K562 (cell line): Measurements from ENCODE around the gene HNRNPH3. TPM values are rescaled to one million over a fixed set of nuclear protein-coding genes. Genes with fewer than 3 reads are reported as not detected.
"Not testable (repeated sequence)": the region's sequence is repeated elsewhere in the genome, so short reads cannot be mapped to it uniquely, and the experiment has no call there.

Experiments
- ATAC-seq: fragments of 200-7000 bp; cut with Tn5 transposase; 3 replicates; pipeline ENCODE4 v1.9.1; 2020; ENCODE audit warnings: moderate library complexity
- BruUV-seq: library from RNA; stranded (reverse); fragments of 400-500 nt; replicated peaks from 2 replicates; lab custom pipeline; 2021; lab: Mats Ljungman, UMichigan
- CTCF ChIA-PET: fragments of 300-600 bp; formaldehyde crosslinking; extraction: SDS; loops from one replicate; lab custom pipeline; 2021; ENCODE audit warnings: low intra/inter-chr PET ratio; lab: Yijun Ruan, JAX
- POLR2A ChIA-PET: fragments of 300-600, 350-650 bp; sonication (Branson Sonifier 250); formaldehyde crosslinking; extraction: SDS; loops from one replicate; lab custom pipeline; 2021; ENCODE audit warnings: antibody characterized with exemption, inconsistent platforms; lab: Yijun Ruan, JAX
- DNase-seq, 4 experiments: peaks; one replicate each; pipeline versions ENCODE4 v3.0.0 to v3.0.0-alpha.2; 2011 to 2018; ENCODE audit warnings: low spot score in 3 of 4, mixed read lengths in 3 of 4; ENCODE audit errors: extremely low read depth in 1 of 4
- FAIRE-seq: peaks from 2 replicates; lab custom pipeline; 2011; peaks lifted over from hg19 to GRCh38; lab: Jason Lieb, UNC
- H2AFZ ChIP-seq: 2 replicates; pipeline ENCODE4 v1.6.0; 2011; ENCODE audit warnings: low read depth, low read length, control low read depth, inconsistent platforms
- H3K27ac ChIP-seq: fragments of 200-600 bp; 3 replicates; pipeline ENCODE4 v1.8.0; 2011; ENCODE audit warnings: low read depth, mild to moderate bottlenecking, control low read depth, inconsistent platforms, low read length, moderate library complexity, mixed read lengths; ENCODE audit errors: extremely low read depth
- H3K27me3 ChIP-seq, 2 experiments: fragments of 300-600 bp in 1 of 2; 2 replicates in 1 of 2; 3 replicates in 1 of 2; pipeline versions ENCODE4 v1.6.0 to v1.8.0; 2011; ENCODE audit warnings: inconsistent platforms in 2 of 2, low read length in 2 of 2, mild to moderate bottlenecking in 1 of 2, mixed read lengths in 1 of 2, moderate library complexity in 1 of 2; ENCODE audit not compliant: control insufficient read depth in 2 of 2, insufficient read depth in 2 of 2
- H3K36me3 ChIP-seq: fragments of 300-600 bp; 3 replicates; pipeline ENCODE4 v1.8.0; 2011; ENCODE audit warnings: mild to moderate bottlenecking, low read length, inconsistent platforms; ENCODE audit not compliant: control insufficient read depth, insufficient read depth
- H3K4me1 ChIP-seq, 2 experiments: fragments of 200-600 bp in 1 of 2; replicated peaks in 1 of 2; 2 replicates in 1 of 2; 3 replicates in 1 of 2; pipeline versions ENCODE4 v1.5.1 to v1.8.0; 2011; ENCODE audit warnings: inconsistent platforms in 2 of 2, low read length in 2 of 2, mild to moderate bottlenecking in 1 of 2, mixed read lengths in 1 of 2, moderate library complexity in 1 of 2; ENCODE audit not compliant: control insufficient read depth in 2 of 2, insufficient read depth in 2 of 2
- H3K4me2 ChIP-seq: 2 replicates; pipeline ENCODE4 v1.6.1; 2011; ENCODE audit warnings: low read length, control low read depth, inconsistent platforms, mixed read lengths; ENCODE audit not compliant: insufficient read depth
- H3K4me3 ChIP-seq: fragments of 200-600 bp; sonication (generic), shearing (Covaris generic); 2 replicates; pipeline ENCODE4 v1.5.1; 2016; ENCODE audit warnings: control low read depth, inconsistent platforms
- H3K79me2 ChIP-seq: fragments of 200-600 bp; 3 replicates; pipeline ENCODE4 v1.8.0; 2011; ENCODE audit warnings: low read length, inconsistent platforms; ENCODE audit not compliant: control insufficient read depth, insufficient read depth
- H3K9ac ChIP-seq, 2 experiments: 2 replicates each; pipeline versions ENCODE4 v1.6.0 to v1.6.1; 2011; ENCODE audit warnings: low read depth in 2 of 2, low read length in 2 of 2, control low read depth in 1 of 2, inconsistent platforms in 1 of 2, mild to moderate bottlenecking in 1 of 2, mixed read lengths in 1 of 2; ENCODE audit not compliant: insufficient read depth in 1 of 2
- H3K9me1 ChIP-seq: one replicate; pipeline ENCODE4 v1.6.0; 2011; ENCODE audit warnings: inconsistent platforms, mild to moderate bottlenecking, low read length, moderate library complexity; ENCODE audit not compliant: control insufficient read depth, insufficient read depth
- H3K9me3 ChIP-seq: replicated peaks from 2 replicates; pipeline ENCODE4 v1.5.1; 2011; ENCODE audit warnings: low read depth, low read length, inconsistent platforms; ENCODE audit not compliant: control insufficient read depth, insufficient read depth
- H4K20me1 ChIP-seq: replicated peaks from 2 replicates; pipeline ENCODE4 v1.6.1; 2011; ENCODE audit warnings: low read length, inconsistent platforms, mixed read lengths; ENCODE audit not compliant: control insufficient read depth, insufficient read depth
- PHF21A ChIP-seq: fragments of 450-650 bp; IDR thresholded peaks from 2 replicates; pipeline ENCODE4 v1.6.1; 2017; ENCODE audit warnings: low read depth, borderline replicate concordance
- ZBTB5 ChIP-seq: fragments of 450-650 bp; IDR thresholded peaks from 2 replicates; pipeline ENCODE4 v1.6.1; 2017; ENCODE audit warnings: antibody characterized with exemption
- WGBS: fragments of 100-300 bp; shearing (Covaris generic); methylation state at CpG from one replicate; pipeline ENCODE4 v1.1.6; 2016; ENCODE audit warnings: low coverage, mixed read lengths; ENCODE audit not compliant: insufficient coverage; ENCODE audit errors: missing lambda C conversion rate; 5-methylcytosine and 5-hydroxymethylcytosine counted together
- in situ Hi-C: fragments of 300-500 bp; cut with MboI; formaldehyde crosslinking; loops from 4 replicates; pipeline ENCODE4 v1.15.0; 2018; ENCODE audit warnings: inconsistent platforms, mixed read lengths
- intact Hi-C: fragments of 100-400 bp; cut with micrococcal nuclease; formaldehyde crosslinking; loops from 2 replicates; pipeline ENCODE4 v1.14.2; 2022
- polyA plus RNA-seq, 8 experiments: library from polyadenylated mRNA; depleted of rRNA in 4 of 8; stranded (reverse) in 5 of 8; unstranded in 3 of 8; fragments of >200 nt; fragmentation: Nextera tagmentation in 2 of 8; fragmentation: Illumina TruSeq in 1 of 8; extraction: Ambion mirVana in 2 of 8; extraction: Trizol in 1 of 8; gene quantifications; 2 replicates each; pipeline versions ENCODE4 v1.2.1 to v1.2.3, GENCODE V29; 2011 to 2014; ENCODE audit warnings: inconsistent platforms in 1 of 8, missing spikeins in 1 of 8
- total RNA-seq, 7 experiments: library from RNA; depleted of rRNA in 6 of 7; stranded (reverse); fragments of >200 nt in 6 of 7; fragmentation: Illumina TruSeq in 2 of 7; extraction: Trizol in 2 of 7; gene quantifications; 2 replicates each; pipeline versions ENCODE4 v1.2.1 to v1.2.3, GENCODE V29; 2011 to 2021; ENCODE audit warnings: low replicate concordance in 1 of 7

Gene HNRNPH3
- total and polyA plus RNA-seq, 9 of the 15 experiments (the other 6 are each of a cell fraction or from before 2014, with no cell fraction given) = 52.8 to 562 (median 152) TPM

GRCh38 chr10:68310531-68310930, 21.3 kb upstream of the HNRNPH3 start:
- BruUV-seq = no TSS peak
- no peak overlapping the region for H3K9ac ChIP-seq
- POLR2A ChIA-PET = interaction anchor here (0.7 kb wide), 1 partner anchor 16 kb away, joined by 3 read pairs; no protein-coding TSS in a partner anchor

GRCh38 chr10:68314930-68315329, 16.9 kb upstream of the HNRNPH3 start:
- DNase-seq, intact Hi-C loops, FAIRE-seq, H3K4me2 ChIP-seq, ATAC-seq, in situ Hi-C loops, H3K36me3 ChIP-seq, H3K79me2 ChIP-seq, BruUV-seq, H3K27ac ChIP-seq, H3K9me3 ChIP-seq, H3K27me3 ChIP-seq, H2AFZ ChIP-seq, H3K9ac ChIP-seq, H3K4me3 ChIP-seq, H4K20me1 ChIP-seq, CTCF ChIA-PET, H3K4me1 ChIP-seq, H3K9me1 ChIP-seq: not testable (repeated sequence)
- POLR2A ChIA-PET = interaction anchor here (0.7 to 2.5 kb wide), 4 partner anchors 11 to 18 kb away, joined by 4 to 8 read pairs (median 5); partner anchors contain the start of genes HNRNPH3 and PBLD
- 41% methylated on average over 6 of the region's 6 CpGs for WGBS

More at GRCh38 chr10:68310531-68310930, 21.3 kb upstream of the HNRNPH3 start:
- in situ Hi-C loops = no loop called here
- no peaks in the 10 kb centered on the region for H3K4me1 ChIP-seq
- no peak overlapping the region for H3K4me3 ChIP-seq
- H3K4me2 ChIP-seq = no peak overlapping the region
- no peak for TF ChIP-seq ZBTB5
- no peak for TF ChIP-seq PHF21A
- TF ChIP-seq, all 486 proteins: peak for 0
- ATAC-seq (no peak), FAIRE-seq (no peak), DNase-seq (no peak)
- H3K9me1 ChIP-seq = no peaks in the 10 kb centered on the region
- no peaks in the 10 kb centered on the region for H3K36me3 ChIP-seq
- CTCF ChIA-PET = no interaction called here
- H2AFZ ChIP-seq = no peak overlapping the region
- no peaks in the 10 kb centered on the region for H3K79me2 ChIP-seq
- no peaks in the 10 kb centered on the region for H3K9me3 ChIP-seq
- no peaks in the 10 kb centered on the region for H4K20me1 ChIP-seq
- no peak overlapping the region for H3K27ac ChIP-seq
- intact Hi-C loops = no loop called here
- no peaks in the 10 kb centered on the region for H3K27me3 ChIP-seq
